ENCODE data around the gene NUP210L. TPM values are rescaled to one million over a fixed set of nuclear protein-coding genes. Genes with fewer than 3 reads are reported as not detected.

The NUP210L gene
- total and polyA plus RNA-seq, 9 of the 15 experiments (the other 6 are each of a cell fraction or from before 2014, with no cell fraction given), result 0.01 to 0.04 TPM; not detected in 7

GRCh38 chr1:153945795-153946621 is 208.9 kb downstream of the NUP210L start (continued):
- peak; percentile 79 for TF ChIP-seq POLR2G (IDR thresholded peaks at IDR 0.05; ENCODE audit: low read depth, low read length)
- no peak for TF ChIP-seq ZNF146 (CRISPR knock-in tag; IDR thresholded peaks at IDR 0.05; ENCODE audit: unreplicated experiment)
- no peak for TF ChIP-seq SOX6 (IDR thresholded peaks at IDR 0.05)
- TF ChIP-seq ATF1 (CRISPR knock-in tag; IDR thresholded peaks at IDR 0.05), result no peak
- peak; percentile 57 for TF ChIP-seq ATF1 (tag; IDR thresholded peaks at IDR 0.05)
- TF ChIP-seq RB1 (IDR thresholded peaks at IDR 0.05; ENCODE audit: low read depth), result peak; percentile 15; the same call in 1 of the 2 replicates
- TF ChIP-seq ATF7 (IDR thresholded peaks at IDR 0.05), result 0 out of 2 replicates have a peak, but pooled peaks have one; percentile 9
- peak; percentile 54; the same call in 1 of the 2 replicates for TF ChIP-seq EP400 (IDR thresholded peaks at IDR 0.05)
- TF ChIP-seq ZNF584 (CRISPR knock-in tag; IDR thresholded peaks at IDR 0.05; ENCODE audit: low read depth), result 0 out of 2 replicates have a peak, but pooled peaks have one; percentile 47
- peak; percentile 81 for TF ChIP-seq GATAD2B (IDR thresholded peaks at IDR 0.05; ENCODE audit: borderline replicate concordance)
- no peak for TF ChIP-seq CCAR2 (IDR thresholded peaks at IDR 0.05; ENCODE audit: low read depth, low read length)
- TF ChIP-seq ZBED1 (IDR thresholded peaks at IDR 0.05), result no peak
- no peak for TF ChIP-seq RBM34 (IDR thresholded peaks at IDR 0.05; ENCODE audit: borderline replicate concordance, insufficient read depth, low read length)
- TF ChIP-seq, protein P1, sequence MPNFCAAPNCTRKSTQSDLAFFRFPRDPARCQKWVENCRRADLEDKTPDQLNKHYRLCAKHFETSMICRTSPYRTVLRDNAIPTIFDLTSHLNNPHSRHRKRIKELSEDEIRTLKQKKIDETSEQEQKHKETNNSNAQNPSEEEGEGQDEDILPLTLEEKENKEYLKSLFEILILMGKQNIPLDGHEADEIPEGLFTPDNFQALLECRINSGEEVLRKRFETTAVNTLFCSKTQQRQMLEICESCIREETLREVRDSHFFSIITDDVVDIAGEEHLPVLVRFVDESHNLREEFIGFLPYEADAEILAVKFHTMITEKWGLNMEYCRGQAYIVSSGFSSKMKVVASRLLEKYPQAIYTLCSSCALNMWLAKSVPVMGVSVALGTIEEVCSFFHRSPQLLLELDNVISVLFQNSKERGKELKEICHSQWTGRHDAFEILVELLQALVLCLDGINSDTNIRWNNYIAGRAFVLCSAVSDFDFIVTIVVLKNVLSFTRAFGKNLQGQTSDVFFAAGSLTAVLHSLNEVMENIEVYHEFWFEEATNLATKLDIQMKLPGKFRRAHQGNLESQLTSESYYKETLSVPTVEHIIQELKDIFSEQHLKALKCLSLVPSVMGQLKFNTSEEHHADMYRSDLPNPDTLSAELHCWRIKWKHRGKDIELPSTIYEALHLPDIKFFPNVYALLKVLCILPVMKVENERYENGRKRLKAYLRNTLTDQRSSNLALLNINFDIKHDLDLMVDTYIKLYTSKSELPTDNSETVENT (CRISPR knock-in tag; IDR thresholded peaks at IDR 0.05), result peak; percentile 12; the same call in 1 of the 2 replicates
- no peak for TF ChIP-seq ZNF778 (CRISPR knock-in tag; IDR thresholded peaks at IDR 0.05)
- TF ChIP-seq CTBP1 (IDR thresholded peaks at IDR 0.05; ENCODE audit: borderline replicate concordance), result peak; percentile 11; the same call in 1 of the 2 replicates
- peak; percentile 84 for TF ChIP-seq BHLHE40 (IDR thresholded peaks at IDR 0.05; ENCODE audit: low read length)
- no peak for TF ChIP-seq ZNF311 (CRISPR knock-in tag; IDR thresholded peaks at IDR 0.05)
- TF ChIP-seq KDM4B (IDR thresholded peaks at IDR 0.05; ENCODE audit: borderline replicate concordance in 2 of 2, low read depth in 1 of 2), result peak in 1 of 2 experiments; percentile 57; a peak in 2 of 4 replicates
- TF ChIP-seq MTA2 (IDR thresholded peaks at IDR 0.05; ENCODE audit: low read depth), result no peak
- no peak for TF ChIP-seq RBM25 (IDR thresholded peaks at IDR 0.05; ENCODE audit: low read depth, low read length, severe bottlenecking)
- TF ChIP-seq GTF2B (IDR thresholded peaks at IDR 0.05; ENCODE audit: extremely low read depth, insufficient read length), result no peak
- peak in 1 of 2 experiments; percentile 80; a peak in 2 of 4 replicates for TF ChIP-seq HDAC1 (IDR thresholded peaks at IDR 0.05)
- TF ChIP-seq ZFP1 (CRISPR knock-in tag; IDR thresholded peaks at IDR 0.05), result no peak
- no peak for TF ChIP-seq L3MBTL2 (IDR thresholded peaks at IDR 0.05)
- no peak for TF ChIP-seq U2AF1 (optimal IDR thresholded peaks at IDR 0.05; ENCODE audit: low read depth, low read length)
- TF ChIP-seq ZNF282 (CRISPR knock-in tag; IDR thresholded peaks at IDR 0.05), result no peak
- TF ChIP-seq CHD1 (IDR thresholded peaks at IDR 0.05; ENCODE audit: low read length), result peak; percentile 81

All from K562 (cell line).